ENCODE results near the gene SGTA. TPM values are rescaled to one million over a fixed set of nuclear protein-coding genes. Genes with fewer than 3 reads are reported as not detected.

The SGTA gene
- total and polyA plus RNA-seq, 2 of the 13 experiments (the other 11 are each of a cell fraction or from before 2014, with no cell fraction given) = 43.9 to 47.4 TPM

- no peaks in the 10 kb centered on the region for H3K9me3 ChIP-seq (ENCODE audit: low read length)
- no peak overlapping the region for H2AFZ ChIP-seq (ENCODE audit: low read length)
- no peak overlapping the region for H3K4me3 ChIP-seq (replicated peaks in 1 of 3; ENCODE audit: insufficient read depth in 1 of 3, low read depth in 2 of 3, low read length in 3 of 3)
- intact Hi-C loops (cut with micrococcal nuclease; ENCODE audit: unreplicated experiment) = no loop called here
- TF ChIP-seq FOXO4 (CRISPR knock-in tag; conservative IDR thresholded peaks at IDR 0.05) = no peak
- TF ChIP-seq USF2 (IDR thresholded peaks at IDR 0.05; ENCODE audit: low read depth, low read length) = peak; percentile 70; the same call in 1 of the 2 replicates
- no peak for TF ChIP-seq USF2 (CRISPR knock-in tag; IDR thresholded peaks at IDR 0.05; ENCODE audit: borderline replicate concordance)
- TF ChIP-seq KDM2A (CRISPR knock-in tag; IDR thresholded peaks at IDR 0.05; ENCODE audit: borderline replicate concordance, low read depth) = peak; percentile 34; the same call in 1 of the 2 replicates
- peak; percentile 86 for TF ChIP-seq RAD51 (IDR thresholded peaks at IDR 0.05; ENCODE audit: borderline replicate concordance)
- H3K9ac ChIP-seq (ENCODE audit: insufficient read depth, low read depth, low read length) = no peak overlapping the region
- WGBS (ENCODE audit: low lambda C conversion rate) = 55% methylated on average over 7 of the region's 23 CpGs
- ChIA-PET CTCF (ENCODE audit: low intra/inter-chr PET ratio, low total read pairs) (no interaction called here), POLR2A (no interaction called here)
- FAIRE-seq = no peak
- ATAC-seq = no peak
- 0 out of 5 replicates have a peak, but pooled peaks cover 0 to 3% of the 10 kb centered on the region in 2 experiments for H3K36me3 ChIP-seq (replicated peaks in 1 of 2; ENCODE audit: control insufficient read depth in 1 of 2, insufficient read depth in 2 of 2, low read length in 2 of 2)
- no peak overlapping the region for H3K4me2 ChIP-seq (ENCODE audit: low read depth, low read length)
- H3K27me3 ChIP-seq (ENCODE audit: control insufficient read depth in 1 of 2, insufficient read depth in 2 of 2, low read length in 2 of 2) = peaks cover 8 to 30% of the 10 kb centered on the region in 2 experiments
- no peak overlapping the region for H3K27ac ChIP-seq (ENCODE audit: extremely low read length, insufficient read depth, low read length)
- in situ Hi-C loops (cut with HindIII; ENCODE audit: extremely low pct_ligation_motif_present, low pct_unique_long_range_greater_than_20kb) = no loop called here
- no peaks in the 10 kb centered on the region for H4K20me1 ChIP-seq (ENCODE audit: insufficient read depth, low read length)
- no TSS peak for BruUV-seq (replicated peaks)
- H3K79me2 ChIP-seq (ENCODE audit: insufficient read depth, low read length) = no peaks in the 10 kb centered on the region
- DNase-seq (ENCODE audit: low spot score) = no peak
- H3K4me1 ChIP-seq (ENCODE audit: insufficient read depth, low read length) = peaks cover 13% of the 10 kb centered on the region; the same call in 1 of the 2 replicates
Observed at GRCh38 chr19:2728783-2729387, 54.2 kb downstream of the SGTA start.

Data from HepG2 (cell line).